Large intestine (tissue), 12 donors: ENCODE data around the gene CCDC137. TPM values are rescaled to one million over a fixed set of nuclear protein-coding genes. Genes with fewer than 3 reads are reported as not detected.
"Not testable (repeated sequence)": the region's sequence is repeated elsewhere in the genome, so short reads cannot be mapped to it uniquely, and the experiment has no call there.

Experiments used
- DNase-seq, 2 donors: peaks; one replicate each; pipeline versions ENCODE4 v3.0.0 to v3.0.0-alpha.2; 2013
- H3K27ac ChIP-seq: one replicate; pipeline ENCODE4 v1.5.1; 2013; ENCODE audit warnings: low read length
- H3K27me3 ChIP-seq: 2 replicates; pipeline ENCODE4 v1.6.1; 2013; ENCODE audit warnings: low read length; ENCODE audit not compliant: control insufficient read depth, insufficient read depth
- H3K36me3 ChIP-seq: 2 replicates; pipeline ENCODE4 v1.6.1; 2013; ENCODE audit warnings: low read length; ENCODE audit not compliant: control insufficient read depth, insufficient read depth
- H3K4me1 ChIP-seq: one replicate; pipeline ENCODE4 v1.6.1; 2013; ENCODE audit warnings: low read length; ENCODE audit not compliant: control insufficient read depth, insufficient read depth
- H3K4me3 ChIP-seq: one replicate; pipeline ENCODE4 v1.5.1; 2013; ENCODE audit warnings: low read length
- H3K9me3 ChIP-seq: one replicate; pipeline ENCODE4 v1.6.1; 2013; ENCODE audit warnings: mild to moderate bottlenecking, low read depth, low read length, moderate library complexity; ENCODE audit not compliant: control insufficient read depth
- WGBS: methylation state at CpG from one replicate; pipeline ENCODE4 v1.1.5; 2013; ENCODE audit warnings: low lambda C conversion rate; ENCODE audit not compliant: insufficient coverage; 5-methylcytosine and 5-hydroxymethylcytosine counted together
- long read RNA-seq, 11 donors: transcript quantifications; one replicate each; lab custom pipeline, GENCODE V29; 2026
- polyA plus RNA-seq: library from polyadenylated mRNA; unstranded; fragments of 120-200 nt; gene quantifications from one replicate; pipeline ENCODE4 v1.2.1, GENCODE V29; 2013

CCDC137 gene
- polyA plus RNA-seq: 19.5 TPM
- long read RNA-seq, donor 1, partial matches to known transcripts: 0 of 13 reads
- long read RNA-seq, donor 1, other reads (novel, unspliced or antisense): 12 of 13 reads
- long read RNA-seq, donor 2, partial matches to known transcripts: 0 of 3 reads
- long read RNA-seq, donor 2, other reads (novel, unspliced or antisense): 0 of 3 reads
- long read RNA-seq, donor 3: 0 reads
- long read RNA-seq, donor 4: 0 reads
- long read RNA-seq, donor 5, partial matches to known transcripts: 6 of 23 reads
- long read RNA-seq, donor 5, other reads (novel, unspliced or antisense): 17 of 23 reads
- long read RNA-seq, donor 6, transcript CCDC137-201 (6 exons, 2,468 nt): major isoform, 5 of 101 reads
- long read RNA-seq, donor 6, partial matches to known transcripts: 66 of 101 reads
- long read RNA-seq, donor 6, other reads (novel, unspliced or antisense): 30 of 101 reads
- long read RNA-seq, donor 7, partial matches to known transcripts: 0 of 1 reads
- long read RNA-seq, donor 7, other reads (novel, unspliced or antisense): 0 of 1 reads
- long read RNA-seq, donor 8, partial matches to known transcripts: 0 of 4 reads
- long read RNA-seq, donor 8, other reads (novel, unspliced or antisense): 0 of 4 reads
- long read RNA-seq, donor 9, partial matches to known transcripts: 6 of 8 reads
- long read RNA-seq, donor 9, other reads (novel, unspliced or antisense): 0 of 8 reads
- long read RNA-seq, donor 10, partial matches to known transcripts: 10 of 10 reads
- long read RNA-seq, donor 10, other reads (novel, unspliced or antisense): 0 of 10 reads
- long read RNA-seq, donor 11, partial matches to known transcripts: 0 of 2 reads
- long read RNA-seq, donor 11, other reads (novel, unspliced or antisense): 0 of 2 reads

GRCh38 chr17:81666342-81667191, at the start of gene CCDC137, which contains the start of gene OXLD1:
Gene CCDC137 (plus strand): TSS chr17:81666737. CDS start chr17:81666767, 30 bp downstream.
Gene OXLD1 (minus strand): TSS chr17:81666605. CDS start chr17:81666577, 28 bp downstream.
- peak within 1 kb of the TSS; percentile 56 for H3K27ac ChIP-seq
- H3K4me3 ChIP-seq: peak within 1 kb of the TSS; percentile 86
- peaks cover 10% of the 10 kb centered on the region for H3K4me1 ChIP-seq
- no CpG with 5 or more reads among the region's 96 CpGs for WGBS
- DNase-seq: peak; percentile 92 to 94
- peaks cover 26% of the 10 kb centered on the region for H3K36me3 ChIP-seq
- H3K9me3 ChIP-seq: peaks cover 3% of the 10 kb centered on the region
- H3K27me3 ChIP-seq: no peaks in the 10 kb centered on the region

GRCh38 chr17:81616877-81617276, 49.7 kb upstream of the CCDC137 start:
- H3K36me3 ChIP-seq: peaks cover 59% of the 10 kb centered on the region
- no peak overlapping the region for H3K4me3 ChIP-seq
- no peaks in the 10 kb centered on the region for H3K27me3 ChIP-seq
- no peaks in the 10 kb centered on the region for H3K4me1 ChIP-seq
- WGBS: no CpG with 5 or more reads among the region's 7 CpGs
- no peak overlapping the region for H3K27ac ChIP-seq
- peaks cover 9% of the 10 kb centered on the region for H3K9me3 ChIP-seq
- no peak for DNase-seq

GRCh38 chr17:81618307-81618706, 48.2 kb upstream of the CCDC137 start:
- not testable (repeated sequence) for H3K27ac ChIP-seq, H3K27me3 ChIP-seq, H3K4me3 ChIP-seq, H3K4me1 ChIP-seq, H3K9me3 ChIP-seq, DNase-seq
- no CpG with 5 or more reads among the region's 36 CpGs for WGBS
- peaks cover 57% of the 10 kb centered on the region for H3K36me3 ChIP-seq

- H3K9me3 ChIP-seq: peaks cover 23% of the 10 kb centered on the region
- H3K27me3 ChIP-seq: no peaks in the 10 kb centered on the region
- no peak overlapping the region for H3K27ac ChIP-seq
- H3K4me3 ChIP-seq: no peak overlapping the region
- H3K4me1 ChIP-seq: no peaks in the 10 kb centered on the region
- peaks cover 71% of the 10 kb centered on the region for H3K36me3 ChIP-seq
- DNase-seq: no peak
- 88% methylated on average over 1 of the region's 11 CpGs for WGBS
Measured at GRCh38 chr17:81621494-81622130, 44.9 kb upstream of the CCDC137 start.

- DNase-seq: no peak
- no peak overlapping the region for H3K27ac ChIP-seq
- H3K36me3 ChIP-seq: peaks cover 32% of the 10 kb centered on the region
- no peaks in the 10 kb centered on the region for H3K27me3 ChIP-seq
- peaks cover 1% of the 10 kb centered on the region for H3K4me1 ChIP-seq
- WGBS: no CpG with 5 or more reads among the region's 8 CpGs
- peaks cover 5% of the 10 kb centered on the region for H3K9me3 ChIP-seq
- no peak overlapping the region for H3K4me3 ChIP-seq
Measured at GRCh38 chr17:81630274-81630673, 36.3 kb upstream of the CCDC137 start.

- Histone ChIP-seq H3K9me3 (no peaks in the 10 kb centered on the region), H3K4me1 (peaks cover 5% of the 10 kb centered on the region)
- no CpG with 5 or more reads among the region's 7 CpGs for WGBS
Measured at GRCh38 chr17:81631482-81631881, 35.1 kb upstream of the CCDC137 start.

GRCh38 chr17:81635431-81635830, 31.1 kb upstream of the CCDC137 start:
- Histone ChIP-seq H3K36me3 (no peaks in the 10 kb centered on the region), H3K27ac (no peak overlapping the region), H3K4me1 (peaks cover 5% of the 10 kb centered on the region), H3K9me3 (no peaks in the 10 kb centered on the region), H3K4me3 (no peak overlapping the region), H3K27me3 (no peaks in the 10 kb centered on the region)
- DNase-seq: no peak
- no CpG with 5 or more reads among the region's 5 CpGs for WGBS

More at GRCh38 chr17:81631482-81631881, 35.1 kb upstream of the CCDC137 start:
- Histone ChIP-seq H3K4me3 (no peak overlapping the region), H3K27me3 (no peaks in the 10 kb centered on the region), H3K36me3 (peaks cover 20% of the 10 kb centered on the region), H3K27ac (no peak overlapping the region)
- DNase-seq: no peak

GRCh38 chr17:81635973-81636504, 30.5 kb upstream of the CCDC137 start:
- peak overlapping the region; percentile 72 for H3K27ac ChIP-seq
- no peaks in the 10 kb centered on the region for H3K9me3 ChIP-seq
- peaks cover 5% of the 10 kb centered on the region for H3K4me1 ChIP-seq
- no CpG with 5 or more reads among the region's 18 CpGs for WGBS
- no peak for DNase-seq
- H3K36me3 ChIP-seq: no peaks in the 10 kb centered on the region
- no peaks in the 10 kb centered on the region for H3K27me3 ChIP-seq
- H3K4me3 ChIP-seq: peak overlapping the region; percentile 72

- WGBS: 0% methylated on average over 1 of the region's 77 CpGs
- DNase-seq: peak; percentile 67 to 89
- Histone ChIP-seq H3K27ac (peak within 1 kb of the TSS; percentile 72), H3K4me1 (peaks cover 5% of the 10 kb centered on the region), H3K36me3 (no peaks in the 10 kb centered on the region), H3K27me3 (no peaks in the 10 kb centered on the region), H3K4me3 (peak within 1 kb of the TSS; percentile 72), H3K9me3 (no peaks in the 10 kb centered on the region)
Measured at GRCh38 chr17:81636505-81637288, 29.8 kb upstream of the CCDC137 start, which contains the start of the genes NPLOC4 and TSPAN10. Gene NPLOC4 (minus strand): TSS chr17:81637112. CDS start chr17:81636930, 182 bp downstream. Gene TSPAN10 (plus strand): TSS chr17:81637196. CDS start chr17:81642413, 5,217 bp downstream.
